Erythroblast (primary cell): ENCODE measurements around the gene SLC1A3.

ENCODE experiments used
- GATA1 ChIP-seq: IDR thresholded peaks from 2 replicates; pipeline ENCODE4 v1.6.1; 2011; ENCODE audit warnings: low read depth, mild to moderate bottlenecking, control low read depth, low read length, moderate library complexity
- POLR2A ChIP-seq: IDR thresholded peaks from 2 replicates; pipeline ENCODE4 v1.6.1; 2011; ENCODE audit warnings: mild to moderate bottlenecking, low read length

DNA sequence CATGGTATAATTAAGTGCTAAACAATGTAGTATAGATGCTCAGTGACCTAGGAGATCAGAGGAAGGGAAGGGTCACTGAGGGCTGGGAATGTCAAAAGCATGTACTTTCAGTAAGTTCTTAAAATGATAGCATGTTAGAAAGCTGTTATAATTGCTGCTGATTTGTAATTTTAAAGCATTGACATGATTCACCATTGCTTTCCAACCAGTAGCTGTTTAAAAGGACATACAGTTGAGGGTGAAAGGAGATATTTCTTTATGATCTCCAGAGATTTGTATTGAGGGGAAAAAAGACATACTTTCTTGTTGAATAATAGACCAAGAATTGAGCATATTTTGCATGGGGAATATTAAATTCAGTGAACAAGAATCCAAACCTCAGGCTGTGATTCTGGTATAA lies 1.2 kb upstream of the SLC1A3 start:
- no peak for TF ChIP-seq GATA1
- no peak for TF ChIP-seq POLR2A
